Kidney tubule cell (primary cell): ENCODE measurements around the gene SLC37A1.
A peak's percentile ranks its signal among the peaks of the same experiment; 100 is the strongest.
"Not testable (repeated sequence)": the region's sequence is repeated elsewhere in the genome, so short reads cannot be mapped to it uniquely, and the experiment has no call there.

Experiments
- DNase-seq: peaks from one replicate; pipeline ENCODE4 v3.0.0-alpha.2; 2018; ENCODE audit warnings: low spot score

Gene SLC37A1

GRCh38 chr21:42595283-42596187 lies 81.9 kb downstream of the SLC37A1 start:
- DNase-seq = no peak

GRCh38 chr21:42596657-42597056 lies 83.0 kb downstream of the SLC37A1 start:
- DNase-seq = no peak

- no peak for DNase-seq
These were observed 84.0 kb downstream of the SLC37A1 start for GRCh38 chr21:42597487-42598158.

GRCh38 chr21:42598159-42598735 lies 84.6 kb downstream of the SLC37A1 start:
- DNase-seq = no peak

GRCh38 chr21:42599486-42599885 lies 85.8 kb downstream of the SLC37A1 start:
- no peak for DNase-seq

GRCh38 chr21:42599962-42600361 lies 86.3 kb downstream of the SLC37A1 start:
- no peak for DNase-seq

- no peak for DNase-seq
These were observed 88.0 kb downstream of the SLC37A1 start for GRCh38 chr21:42601656-42602055.

- DNase-seq = no peak
These were observed 93.5 kb downstream of the SLC37A1 start for GRCh38 chr21:42607102-42607501.

- peak; percentile 85 for DNase-seq
These were observed 94.0 kb downstream of the SLC37A1 start for GRCh38 chr21:42607525-42608102.

- no peak for DNase-seq
These were observed 94.8 kb downstream of the SLC37A1 start for GRCh38 chr21:42608446-42608845.

GRCh38 chr21:42609811-42610210 lies 96.2 kb downstream of the SLC37A1 start:
- DNase-seq = peak; percentile 98

- no peak for DNase-seq
These were observed 98.2 kb downstream of the SLC37A1 start for GRCh38 chr21:42611852-42612251.

- DNase-seq = no peak
These were observed 98.7 kb downstream of the SLC37A1 start for GRCh38 chr21:42612390-42612789.

- DNase-seq = no peak
These were observed 100.1 kb downstream of the SLC37A1 start for GRCh38 chr21:42613756-42614155.

GRCh38 chr21:42614396-42614795 lies 100.7 kb downstream of the SLC37A1 start:
- DNase-seq = no peak

GRCh38 chr21:42614811-42615351 lies 101.2 kb downstream of the SLC37A1 start:
- peak; percentile 83 for DNase-seq

GRCh38 chr21:42615377-42615776 lies 101.7 kb downstream of the SLC37A1 start:
- not testable (repeated sequence) for DNase-seq

- no peak for DNase-seq
These were observed 102.3 kb downstream of the SLC37A1 start for GRCh38 chr21:42615924-42616323.

GRCh38 chr21:42616446-42616845 lies 102.8 kb downstream of the SLC37A1 start:
- DNase-seq = no peak

- DNase-seq = no peak
These were observed 103.3 kb downstream of the SLC37A1 start for GRCh38 chr21:42616941-42617340.

GRCh38 chr21:42617486-42617885 lies 103.8 kb downstream of the SLC37A1 start:
- DNase-seq = no peak

- peak; percentile 31 for DNase-seq
These were observed 105.1 kb downstream of the SLC37A1 start for GRCh38 chr21:42618707-42619102.
